ENCODE data around the gene RMDN3.

RMDN3 gene

DNA sequence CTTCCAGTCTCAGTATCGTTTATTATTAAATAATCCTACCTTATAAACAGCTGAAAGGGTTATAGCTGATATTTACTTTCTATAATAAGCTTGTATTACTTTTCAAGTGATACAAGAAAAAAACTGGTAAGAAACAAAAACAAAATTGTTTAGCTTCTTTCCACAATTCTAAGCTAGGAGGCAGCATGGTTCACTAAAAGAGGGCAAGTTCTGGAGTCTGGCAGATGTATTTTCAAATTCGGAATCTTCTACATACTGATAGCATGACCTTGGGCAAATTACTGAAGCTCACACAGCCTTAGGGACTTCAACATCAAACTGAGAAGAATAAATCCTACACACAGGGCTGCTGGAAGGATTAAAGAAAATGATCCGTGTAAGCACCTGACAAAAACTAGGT lies 30.1 kb upstream of the RMDN3 start:
- Mint-ChIP-seq H3K4me1 (peaks cover 36% of the 10 kb centered on the region), H3K4me3 (no peak overlapping the region), H3K36me3 (ENCODE audit: low read depth) (peaks cover 3% of the 10 kb centered on the region), H3K27ac (no peak overlapping the region), H3K9me3 (no peaks in the 10 kb centered on the region), H3K27me3 (no peaks in the 10 kb centered on the region)
- ATAC-seq (no peak), DNase-seq (no peak)

DNA sequence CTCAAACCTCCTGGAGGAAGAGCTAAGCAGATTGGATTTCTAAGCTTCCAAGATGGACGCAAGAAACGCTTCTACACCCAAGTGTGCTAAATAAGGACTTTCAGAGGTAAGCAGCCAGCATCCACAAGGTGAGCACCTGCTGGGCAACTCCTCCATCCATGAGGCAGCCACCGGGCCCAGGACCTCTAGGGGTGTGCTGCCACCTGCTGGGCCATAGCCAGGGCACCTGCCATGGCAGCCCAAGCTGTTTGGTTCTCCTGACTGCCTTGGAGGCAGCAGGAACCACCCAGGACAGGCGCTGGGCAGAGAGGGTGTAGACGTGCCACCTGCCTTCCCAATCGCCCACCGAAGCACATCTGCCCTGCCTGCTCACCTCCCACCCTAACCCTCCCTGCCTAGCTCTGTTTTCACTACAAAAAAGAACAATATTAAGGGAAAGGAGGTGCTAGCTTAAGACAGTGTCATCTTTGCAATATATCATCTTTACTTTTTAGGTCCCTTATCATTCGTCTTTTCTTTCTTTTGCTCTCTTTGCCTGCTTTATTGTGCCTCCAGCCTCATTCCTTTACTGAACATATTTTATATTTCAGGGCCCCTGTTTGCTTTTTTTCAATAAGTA lies 27.7 kb upstream of the RMDN3 start:
- Mint-ChIP-seq H3K4me3 (no peak overlapping the region), H3K27ac (no peak overlapping the region), H3K36me3 (ENCODE audit: low read depth) (peaks cover 6% of the 10 kb centered on the region), H3K4me1 (peaks cover 20% of the 10 kb centered on the region), H3K9me3 (no peaks in the 10 kb centered on the region), H3K27me3 (no peaks in the 10 kb centered on the region)
- DNase-seq (peak; percentile 77), ATAC-seq (peak; percentile 90)

DNA sequence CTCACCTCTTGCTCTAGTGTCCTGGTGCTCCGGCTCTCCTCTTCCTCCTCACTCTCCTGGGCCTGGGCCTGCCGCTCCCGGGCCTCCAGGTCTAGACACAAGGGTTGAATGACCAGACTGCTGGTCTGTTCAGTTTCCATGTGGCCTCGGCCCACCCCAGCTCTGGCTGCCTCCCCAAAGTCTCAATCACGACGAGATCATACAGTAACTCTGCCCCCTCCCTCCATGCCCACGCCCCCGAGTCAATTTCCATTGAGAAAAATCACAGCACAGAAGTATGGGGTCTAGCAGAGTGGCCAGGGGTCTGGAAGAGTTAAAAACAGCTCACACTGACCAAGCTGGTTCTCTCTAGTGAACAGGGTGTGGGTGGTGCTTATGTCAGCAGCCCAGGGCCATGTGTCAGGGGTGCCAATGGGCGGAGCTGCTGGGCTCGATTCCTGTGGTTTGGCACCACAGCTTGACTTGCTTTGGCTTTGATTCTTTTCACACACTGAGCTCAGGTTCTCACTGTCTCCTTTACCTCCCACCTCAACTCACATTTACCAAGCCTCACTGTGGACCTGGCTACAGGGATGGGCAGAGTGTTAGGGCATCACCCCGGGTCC lies 21.6 kb upstream of the RMDN3 start:
- Mint-ChIP-seq H3K36me3 (ENCODE audit: low read depth) (peaks cover 17% of the 10 kb centered on the region), H3K27ac (peak overlapping the region; percentile 59), H3K4me1 (peaks cover 8% of the 10 kb centered on the region), H3K27me3 (no peaks in the 10 kb centered on the region), H3K9me3 (no peaks in the 10 kb centered on the region), H3K4me3 (no peak overlapping the region)
- peak; percentile 92 for ATAC-seq
- DNase-seq, result peak; percentile 58

DNA sequence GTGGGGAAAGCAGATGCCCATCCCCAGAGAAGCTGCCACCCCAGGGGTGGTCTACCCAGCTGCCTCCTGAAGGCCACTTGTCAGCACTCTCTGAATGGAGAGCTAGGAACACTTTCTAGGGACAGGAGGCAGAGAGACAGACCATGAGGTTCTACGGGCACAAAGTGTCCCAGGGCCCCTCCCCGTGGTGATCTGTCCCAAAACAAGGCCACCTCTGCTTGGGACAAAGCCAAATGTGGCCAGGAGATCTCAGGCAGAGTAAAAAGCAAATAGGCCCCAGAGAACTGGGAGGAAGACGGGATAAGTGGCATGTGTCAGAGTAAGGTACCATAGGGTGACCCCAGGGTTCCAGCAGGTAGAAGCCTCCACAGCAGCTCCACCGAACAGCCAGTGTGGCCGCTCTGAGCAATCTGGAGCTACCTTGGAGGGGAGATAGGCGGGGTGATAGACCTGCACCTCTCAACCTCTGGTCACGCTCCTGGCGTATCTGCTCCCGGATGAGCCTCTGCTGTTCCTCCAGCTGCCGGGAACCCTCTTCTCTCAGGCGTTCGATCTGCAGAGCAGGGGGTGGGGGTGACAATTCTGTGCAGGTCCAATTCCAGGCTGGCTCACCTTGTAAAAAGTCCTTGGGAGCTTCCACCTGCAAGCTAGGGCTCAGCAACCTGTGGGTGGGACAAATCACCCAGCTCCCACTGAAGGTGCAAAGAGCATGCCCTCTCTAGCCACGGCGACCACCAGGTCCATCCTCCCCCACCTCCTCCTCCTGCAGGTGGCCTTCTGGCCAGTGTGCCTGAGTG lies 20.9 kb upstream of the RMDN3 start:
- ATAC-seq (no peak), DNase-seq (no peak)
- Mint-ChIP-seq H3K27me3 (no peaks in the 10 kb centered on the region), H3K4me1 (peaks cover 8% of the 10 kb centered on the region), H3K4me3 (no peak overlapping the region), H3K36me3 (ENCODE audit: low read depth) (peaks cover 17% of the 10 kb centered on the region), H3K9me3 (no peaks in the 10 kb centered on the region), H3K27ac (no peak overlapping the region)

DNA sequence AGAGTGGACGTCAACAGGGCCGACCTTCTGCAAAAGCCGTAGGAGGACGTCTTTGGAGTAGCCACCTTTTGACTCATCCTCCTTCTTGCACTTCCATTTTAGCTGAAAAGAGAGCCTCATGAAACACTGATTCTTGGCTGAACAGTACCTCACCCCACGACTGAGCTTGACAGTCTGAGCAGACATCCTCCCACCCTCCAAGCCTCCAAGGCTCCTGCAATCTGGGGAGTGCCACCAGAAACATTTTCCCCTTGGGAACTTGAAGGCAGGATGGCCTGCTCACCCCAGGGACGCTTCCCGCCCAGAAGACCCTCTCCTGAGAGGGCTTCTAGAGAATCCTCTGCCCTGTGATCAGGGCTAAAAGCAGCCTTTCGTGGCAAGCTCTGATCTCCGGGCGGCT lies 20.0 kb upstream of the RMDN3 start:
- H3K36me3 Mint-ChIP-seq (ENCODE audit: low read depth), result peaks cover 17% of the 10 kb centered on the region

DNA sequence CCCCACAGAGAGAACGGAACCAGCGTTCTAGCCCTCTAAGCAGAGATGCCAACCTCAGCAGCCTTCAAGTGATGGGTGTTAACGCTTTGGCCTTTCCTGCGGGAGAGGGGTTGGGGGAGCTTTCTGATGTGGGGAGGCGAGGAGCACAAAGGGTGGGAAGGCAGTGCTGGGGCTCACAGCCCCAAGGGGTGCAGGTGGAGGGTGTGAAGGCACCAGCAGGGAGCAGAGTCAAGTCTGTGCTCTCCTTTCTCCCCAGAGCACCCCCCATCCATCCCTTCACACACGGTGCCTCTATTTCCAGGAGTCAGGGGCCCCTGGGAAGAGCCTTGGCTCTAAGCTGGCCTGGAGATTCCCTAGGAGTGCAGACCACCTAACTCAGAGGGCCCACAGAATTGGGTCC lies 18.8 kb upstream of the RMDN3 start:
- no peak for ATAC-seq
- DNase-seq, result no peak
- Mint-ChIP-seq H3K36me3 (ENCODE audit: low read depth) (peaks cover 11% of the 10 kb centered on the region), H3K27ac (no peak overlapping the region), H3K9me3 (no peaks in the 10 kb centered on the region), H3K4me1 (peaks cover 27% of the 10 kb centered on the region), H3K27me3 (no peaks in the 10 kb centered on the region), H3K4me3 (no peak overlapping the region)

More for the DNA sequence above, 20.0 kb upstream of the RMDN3 start:
- ATAC-seq (no peak), DNase-seq (no peak)
- no peaks in the 10 kb centered on the region for H3K27me3 Mint-ChIP-seq
- H3K27ac Mint-ChIP-seq, result no peak overlapping the region
- peaks cover 15% of the 10 kb centered on the region for H3K4me1 Mint-ChIP-seq
- H3K9me3 Mint-ChIP-seq, result no peaks in the 10 kb centered on the region
- no peak overlapping the region for H3K4me3 Mint-ChIP-seq

DNA sequence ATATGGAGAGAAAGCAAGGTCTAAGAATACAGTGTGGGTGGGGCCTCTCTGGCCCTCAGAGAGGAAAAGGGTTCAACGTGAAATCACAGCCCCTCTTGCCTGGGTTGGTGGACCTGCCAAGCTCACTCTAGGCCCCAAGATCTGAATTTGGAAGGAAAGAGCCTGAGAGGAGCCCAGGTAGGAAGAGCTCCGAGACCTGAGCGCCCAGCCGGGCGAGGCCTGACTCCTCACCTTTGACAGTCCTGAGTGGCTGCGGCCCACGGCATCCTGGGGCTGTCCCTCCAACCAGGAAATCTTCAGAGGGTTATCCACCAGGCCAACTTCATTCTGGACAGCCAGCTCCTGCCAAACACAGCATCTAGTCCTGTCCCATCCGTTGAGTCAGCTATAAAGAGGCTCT lies 18.4 kb upstream of the RMDN3 start:
- H3K36me3 Mint-ChIP-seq (ENCODE audit: low read depth), result peaks cover 11% of the 10 kb centered on the region
- no peak overlapping the region for H3K27ac Mint-ChIP-seq
- DNase-seq, result no peak
- H3K4me1 Mint-ChIP-seq, result peaks cover 31% of the 10 kb centered on the region
- H3K4me3 Mint-ChIP-seq, result no peak overlapping the region
- H3K27me3 Mint-ChIP-seq, result no peaks in the 10 kb centered on the region
- ATAC-seq, result no peak
- no peaks in the 10 kb centered on the region for H3K9me3 Mint-ChIP-seq

DNA sequence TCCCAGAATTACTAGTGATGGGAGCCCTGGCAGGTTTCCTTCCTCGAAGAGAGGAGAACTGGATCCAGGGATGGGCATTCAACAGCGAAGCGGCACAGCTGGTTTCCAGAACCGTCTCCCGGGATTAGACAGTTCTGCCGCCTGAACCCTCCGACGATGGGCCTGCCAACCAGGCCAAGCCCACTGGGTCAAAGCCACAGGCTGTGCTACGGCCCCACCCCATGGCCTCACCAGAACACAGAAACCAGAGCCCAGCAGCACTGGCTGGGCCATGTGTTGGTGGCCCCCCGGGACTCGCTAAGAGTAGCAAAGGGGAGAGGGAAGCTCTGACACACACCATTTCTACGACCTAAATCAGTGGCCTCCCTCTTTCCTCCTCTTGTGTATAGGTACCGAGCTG lies 17.0 kb upstream of the RMDN3 start:
- H3K27me3 Mint-ChIP-seq, result no peaks in the 10 kb centered on the region
- H3K36me3 Mint-ChIP-seq (ENCODE audit: low read depth), result peaks cover 11% of the 10 kb centered on the region
- ATAC-seq (no peak), DNase-seq (no peak)
- H3K4me3 Mint-ChIP-seq, result no peak overlapping the region
- peaks cover 32% of the 10 kb centered on the region for H3K4me1 Mint-ChIP-seq
- H3K9me3 Mint-ChIP-seq, result no peaks in the 10 kb centered on the region
- no peak overlapping the region for H3K27ac Mint-ChIP-seq

DNA sequence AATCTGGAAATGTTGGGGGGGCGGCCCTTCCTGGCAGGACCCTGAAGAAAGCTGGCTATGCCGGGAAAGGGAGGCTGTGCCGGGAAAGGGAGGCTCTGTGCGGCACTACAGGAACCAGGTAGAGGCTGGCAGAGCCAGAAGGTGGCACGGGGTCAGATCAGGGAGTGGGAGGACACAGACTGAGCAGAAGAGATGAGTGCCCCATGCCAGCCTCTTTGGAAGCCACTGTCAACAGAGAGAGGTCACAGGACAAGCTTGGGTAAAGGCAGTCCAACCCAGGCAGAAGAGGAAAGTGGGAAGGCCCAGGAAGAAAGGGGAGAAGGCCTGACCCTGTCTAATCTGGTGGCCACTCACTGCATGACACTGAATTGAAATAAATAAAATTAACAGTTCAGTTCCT lies 16.2 kb upstream of the RMDN3 start:
- no peak overlapping the region for H3K27ac Mint-ChIP-seq
- peaks cover 4% of the 10 kb centered on the region for H3K36me3 Mint-ChIP-seq (ENCODE audit: low read depth)
- no peak overlapping the region for H3K4me3 Mint-ChIP-seq
- no peaks in the 10 kb centered on the region for H3K27me3 Mint-ChIP-seq
- no peak for ATAC-seq
- H3K9me3 Mint-ChIP-seq, result no peaks in the 10 kb centered on the region
- H3K4me1 Mint-ChIP-seq, result peaks cover 28% of the 10 kb centered on the region
- no peak for DNase-seq

DNA sequence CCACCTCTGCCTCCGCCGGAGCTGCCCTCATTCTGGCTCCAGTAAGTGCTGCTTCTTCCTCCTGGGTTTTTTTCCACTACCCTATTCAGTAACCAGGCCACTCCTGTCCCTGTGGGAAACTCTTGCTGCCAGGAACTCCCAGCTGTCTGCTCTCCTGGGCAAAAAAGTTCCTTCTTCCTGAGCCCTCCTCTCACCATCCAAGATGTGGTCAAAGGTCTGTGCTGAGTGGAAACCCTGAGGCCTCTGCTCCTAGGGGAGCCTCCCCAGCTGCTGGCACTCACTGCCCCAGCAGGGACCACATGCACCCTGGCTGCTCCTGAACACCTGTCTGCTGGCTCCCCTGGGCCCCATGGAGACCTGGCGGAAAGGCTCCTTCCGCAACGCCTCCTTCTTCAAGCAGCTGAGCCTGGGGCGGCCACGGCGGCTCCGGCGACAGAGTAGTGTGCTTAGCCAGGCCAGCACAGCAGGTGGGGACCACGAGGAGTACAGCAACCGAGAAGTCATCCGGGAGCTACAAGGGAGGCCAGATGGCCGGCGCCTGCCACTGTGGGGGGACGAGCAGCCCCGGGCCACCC lies 15.2 kb upstream of the RMDN3 start:
- Mint-ChIP-seq H3K27ac (peak overlapping the region; percentile 91), H3K4me3 (peak overlapping the region; percentile 57), H3K36me3 (ENCODE audit: low read depth) (peaks cover 4% of the 10 kb centered on the region), H3K9me3 (no peaks in the 10 kb centered on the region), H3K27me3 (no peaks in the 10 kb centered on the region), H3K4me1 (peaks cover 38% of the 10 kb centered on the region)
- ATAC-seq (no peak), DNase-seq (no peak)

DNA sequence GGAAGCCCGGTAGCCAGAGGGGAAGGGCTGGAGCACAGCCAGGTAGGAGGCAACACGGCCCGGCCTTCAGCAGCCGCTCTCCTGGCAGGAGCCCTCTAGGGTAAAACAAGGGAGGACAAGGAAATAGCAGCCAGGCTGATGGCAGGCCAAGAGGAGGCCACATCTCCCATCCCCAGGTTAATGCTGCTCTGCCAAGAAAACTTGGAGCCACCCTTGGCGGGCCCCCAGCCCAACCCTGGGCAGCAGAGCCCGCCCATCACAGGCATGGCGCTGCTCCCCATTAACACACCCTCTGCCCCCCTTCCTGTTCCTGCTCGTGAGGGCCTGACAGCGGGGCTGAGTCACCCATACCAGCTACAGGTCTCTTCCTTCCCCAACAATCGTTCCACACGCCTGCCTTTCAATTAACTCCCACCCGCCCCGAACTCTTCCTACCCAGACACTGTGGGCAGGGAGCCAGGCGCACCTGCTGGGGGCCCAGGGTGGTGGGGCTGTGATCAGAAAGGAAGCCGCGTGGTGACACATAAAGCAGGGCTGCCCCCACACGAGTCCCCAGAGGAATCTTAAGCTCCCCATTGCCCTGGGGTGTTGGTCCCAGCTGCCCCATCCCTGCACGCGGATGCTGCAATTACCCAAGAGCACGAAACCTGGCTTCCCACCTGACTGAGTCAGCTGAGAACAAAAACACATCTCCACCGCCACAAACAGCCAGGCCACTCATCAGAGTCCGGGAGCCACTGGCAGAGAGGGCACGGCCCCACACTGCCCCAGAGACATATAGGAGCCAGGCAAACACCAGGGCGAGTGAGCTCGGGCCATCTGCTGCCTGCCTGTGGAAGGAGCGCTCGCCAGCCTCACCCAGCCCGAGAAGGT lies 14.5 kb upstream of the RMDN3 start, which contains the start of gene C15orf62:
Gene C15orf62 (plus strand): TSS at position 707 of the 873 bp plus-strand sequence. CDS start 516 bp downstream, outside the sequence.
- H3K36me3 Mint-ChIP-seq (ENCODE audit: low read depth), result peaks cover 2% of the 10 kb centered on the region
- H3K4me1 Mint-ChIP-seq, result peaks cover 45% of the 10 kb centered on the region
- peak within 1 kb of the TSS; percentile 57 for H3K4me3 Mint-ChIP-seq
- DNase-seq, result peak; percentile 76
- no peaks in the 10 kb centered on the region for H3K9me3 Mint-ChIP-seq
- H3K27me3 Mint-ChIP-seq, result no peaks in the 10 kb centered on the region
- ATAC-seq, result peak; percentile 77
- peak within 1 kb of the TSS; percentile 91 for H3K27ac Mint-ChIP-seq

DNA sequence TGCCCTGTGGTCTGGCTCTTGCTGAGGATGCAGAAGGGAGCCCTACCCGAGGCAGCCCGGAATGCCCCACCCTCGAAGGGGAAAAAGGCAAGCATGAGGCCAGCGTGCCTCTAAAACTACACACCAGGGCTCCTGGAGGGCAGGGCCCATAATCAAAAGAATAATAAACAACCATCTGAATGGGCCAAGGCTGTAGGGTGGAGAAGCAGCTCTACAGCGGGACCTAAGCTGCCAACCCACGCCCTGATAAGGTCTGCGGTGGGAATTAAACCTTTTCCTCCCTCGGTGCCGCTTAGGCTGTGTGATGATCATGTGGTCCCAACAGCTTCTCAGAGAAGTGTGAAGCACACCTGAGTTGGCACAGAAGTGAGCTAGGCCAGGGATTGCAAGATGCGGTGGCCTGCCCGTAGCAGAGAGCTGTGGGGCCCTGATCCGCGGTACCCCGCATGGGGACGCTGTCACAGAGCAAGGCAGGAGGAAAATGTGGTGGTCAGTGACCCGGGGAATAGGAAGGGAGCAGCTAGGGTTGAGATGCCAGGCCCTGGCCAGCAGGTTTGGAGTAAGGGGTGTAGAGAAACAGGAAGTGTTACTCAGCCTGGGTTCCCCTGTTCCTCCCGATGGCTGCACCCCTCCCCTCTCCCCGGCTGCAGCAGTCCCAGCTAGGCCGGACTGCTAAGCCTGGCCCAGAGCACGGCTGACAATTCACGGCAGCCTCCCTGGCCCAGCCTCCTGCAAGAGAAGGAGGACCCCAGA lies 13.6 kb upstream of the RMDN3 start:
- no peaks in the 10 kb centered on the region for H3K9me3 Mint-ChIP-seq
- H3K36me3 Mint-ChIP-seq (ENCODE audit: low read depth), result peaks cover 1% of the 10 kb centered on the region
- H3K27me3 Mint-ChIP-seq, result no peaks in the 10 kb centered on the region
- H3K27ac Mint-ChIP-seq, result peak overlapping the region; percentile 91
- peak overlapping the region; percentile 37 for H3K4me3 Mint-ChIP-seq
- DNase-seq (no peak), ATAC-seq (no peak)
- H3K4me1 Mint-ChIP-seq, result peaks cover 48% of the 10 kb centered on the region

DNA sequence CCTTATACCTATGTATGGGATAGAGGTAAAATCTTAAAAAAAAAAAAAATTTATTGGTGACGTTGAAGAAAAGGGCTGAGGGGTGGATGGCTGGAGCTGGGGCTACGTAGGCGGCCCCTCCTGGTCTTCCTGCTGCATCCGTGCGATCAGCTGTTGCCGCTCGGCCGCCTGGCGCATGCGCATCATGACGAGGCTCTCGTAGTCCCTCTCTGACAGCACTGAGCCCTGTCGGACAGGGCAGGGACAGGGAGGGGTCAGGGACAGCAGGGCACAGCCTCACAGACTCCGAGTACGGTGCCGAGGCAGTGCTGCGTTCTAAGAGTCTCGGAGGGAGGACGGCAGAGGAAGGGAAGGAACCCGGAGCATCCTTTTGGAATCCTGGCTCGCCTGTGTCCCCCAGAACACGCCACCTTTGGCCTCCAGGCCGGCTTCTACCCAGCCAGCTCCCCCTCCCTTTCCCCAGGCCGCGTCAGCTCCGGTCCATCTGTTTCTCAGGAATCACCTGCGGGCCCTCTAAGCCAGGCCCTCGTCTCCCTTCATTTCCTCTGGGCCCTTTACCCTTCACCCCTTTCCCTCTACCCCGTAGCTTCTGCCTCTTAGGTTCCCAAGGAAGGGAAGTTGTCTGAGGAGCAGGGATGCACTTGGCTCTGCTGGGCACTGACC lies 12.9 kb upstream of the RMDN3 start:
- no peak for DNase-seq
- H3K4me1 Mint-ChIP-seq, result peaks cover 55% of the 10 kb centered on the region
- H3K36me3 Mint-ChIP-seq (ENCODE audit: low read depth), result no peaks in the 10 kb centered on the region
- no peaks in the 10 kb centered on the region for H3K9me3 Mint-ChIP-seq
- no peak for ATAC-seq
- no peaks in the 10 kb centered on the region for H3K27me3 Mint-ChIP-seq
- H3K27ac Mint-ChIP-seq, result no peak overlapping the region
- H3K4me3 Mint-ChIP-seq, result no peak overlapping the region
